HG03432 (cell line): ENCODE data around the gene SMIM34.
A peak's percentile ranks its signal among the peaks of the same experiment; 100 is the strongest.
"Not testable (repeated sequence)": the region's sequence is repeated elsewhere in the genome, so short reads cannot be mapped to it uniquely, and the experiment has no call there.

Experiments used
- ATAC-seq: cut with Tn5 transposase; IDR thresholded peaks from one replicate; pipeline ENCODE4 v1.9.1; 2021; ENCODE audit warnings: mild to moderate bottlenecking, moderate library complexity; ENCODE audit not compliant: unreplicated experiment

The SMIM34 gene

DNA sequence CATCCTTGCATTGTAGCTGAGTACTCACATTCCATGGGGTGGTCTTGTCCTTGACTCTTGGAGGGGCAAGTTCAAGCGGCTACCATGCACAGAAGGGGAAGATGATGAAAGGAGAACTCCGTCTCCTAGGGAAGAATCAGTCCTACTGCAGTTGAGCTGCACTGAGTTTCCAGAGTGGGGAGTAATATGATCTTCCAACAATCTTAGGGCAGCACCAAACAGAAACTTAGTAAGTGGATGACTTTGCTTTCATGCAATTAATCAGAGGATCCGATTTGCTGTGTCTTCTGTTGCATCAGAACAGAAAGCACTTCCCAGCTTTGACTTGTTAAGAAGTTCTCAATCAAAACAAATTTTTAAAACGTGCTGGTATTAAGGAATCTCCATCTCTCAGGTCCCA lies at the start of gene SMIM34:
SMIM34 (minus strand) TSS at position 147 of the 400 bp plus-strand sequence; CDS start at position 35, 112 bp downstream.
- not testable (repeated sequence) for ATAC-seq

DNA sequence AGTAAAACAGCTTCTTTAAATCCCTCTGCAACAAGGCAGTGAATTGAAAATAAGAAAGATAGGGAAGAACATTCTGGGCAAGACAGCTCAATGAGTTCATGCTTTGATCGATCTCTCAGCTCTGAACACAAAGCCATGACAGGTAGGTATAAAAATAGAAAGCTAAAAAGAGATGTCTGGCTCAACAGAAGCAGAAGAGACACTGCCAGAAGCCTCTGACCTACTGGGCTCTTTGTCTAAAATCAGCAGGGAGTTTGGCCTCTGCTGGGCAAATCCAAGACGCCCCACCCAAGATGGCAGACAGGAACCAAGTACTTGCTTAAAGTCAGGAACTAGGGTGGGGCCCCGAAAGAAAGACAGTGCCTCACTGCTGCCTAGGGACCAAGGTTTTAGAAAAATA lies 43.6 kb upstream of the SMIM34 start:
- ATAC-seq, result not testable (repeated sequence)

- not testable (repeated sequence) for ATAC-seq
Measured at GRCh38 chr21:34459426-34459825, 35.7 kb upstream of the SMIM34 start.

- ATAC-seq, result not testable (repeated sequence)
Measured at GRCh38 chr21:34458266-34458665, 34.5 kb upstream of the SMIM34 start.

DNA sequence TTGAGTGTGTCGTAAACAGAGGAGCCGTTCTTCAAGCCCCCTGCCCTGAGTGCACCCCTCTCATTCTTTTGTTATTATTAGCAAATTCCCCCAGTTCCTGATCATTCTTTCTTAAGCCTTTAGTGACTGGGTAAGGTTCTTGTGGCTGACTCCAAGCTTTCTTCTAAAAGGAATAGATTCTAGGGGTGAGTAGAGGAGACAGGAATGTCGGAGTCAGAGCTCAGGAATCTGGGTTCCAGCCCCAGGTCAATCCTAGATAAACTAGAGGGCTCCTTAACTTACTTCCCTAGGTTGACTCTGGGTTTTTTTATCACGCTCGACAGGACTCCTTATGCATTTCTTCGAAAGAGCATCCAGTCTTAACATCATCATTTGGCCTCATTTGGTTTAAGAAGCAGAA lies 32.4 kb upstream of the SMIM34 start:
- ATAC-seq, result not testable (repeated sequence)

DNA sequence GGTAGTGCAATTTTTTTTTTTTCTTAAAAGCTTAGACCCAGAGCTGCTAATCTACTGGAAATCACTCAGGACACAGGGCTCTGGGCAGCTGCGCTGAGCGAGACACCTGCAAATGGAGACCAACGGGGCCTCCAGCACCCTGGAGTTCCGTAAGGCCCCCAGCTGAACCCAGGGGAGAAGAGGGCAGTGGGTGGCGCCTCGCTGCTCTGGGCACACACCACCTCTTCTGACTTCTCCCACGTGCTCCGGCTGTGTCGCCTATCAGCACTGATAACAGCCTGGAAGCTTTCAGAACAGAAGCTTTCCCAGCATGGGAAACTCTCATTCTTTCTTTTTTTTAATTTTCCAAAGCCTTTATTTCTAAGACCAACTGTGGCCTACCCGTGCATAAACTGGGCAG lies 31.9 kb upstream of the SMIM34 start:
- ATAC-seq, result not testable (repeated sequence)

DNA sequence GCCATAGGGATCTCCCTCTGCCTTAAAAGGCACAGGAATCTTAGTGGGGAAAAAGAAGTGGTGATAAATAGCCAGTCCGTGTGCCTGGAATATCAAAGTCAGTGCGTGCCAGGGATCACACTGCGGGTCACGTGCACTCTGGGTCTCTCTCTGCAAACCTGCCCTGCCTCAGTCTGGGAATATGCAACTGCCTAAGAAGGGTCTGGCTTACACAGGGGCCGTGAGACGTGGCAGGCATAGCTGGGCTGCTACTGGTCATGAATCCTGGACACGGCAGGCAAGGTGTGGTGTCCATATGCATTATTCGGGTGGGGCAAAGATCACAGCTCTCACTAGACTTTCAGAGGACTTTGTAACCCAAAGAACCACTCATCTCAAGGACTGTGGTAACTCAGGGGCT lies 23.3 kb upstream of the SMIM34 start:
- not testable (repeated sequence) for ATAC-seq

DNA sequence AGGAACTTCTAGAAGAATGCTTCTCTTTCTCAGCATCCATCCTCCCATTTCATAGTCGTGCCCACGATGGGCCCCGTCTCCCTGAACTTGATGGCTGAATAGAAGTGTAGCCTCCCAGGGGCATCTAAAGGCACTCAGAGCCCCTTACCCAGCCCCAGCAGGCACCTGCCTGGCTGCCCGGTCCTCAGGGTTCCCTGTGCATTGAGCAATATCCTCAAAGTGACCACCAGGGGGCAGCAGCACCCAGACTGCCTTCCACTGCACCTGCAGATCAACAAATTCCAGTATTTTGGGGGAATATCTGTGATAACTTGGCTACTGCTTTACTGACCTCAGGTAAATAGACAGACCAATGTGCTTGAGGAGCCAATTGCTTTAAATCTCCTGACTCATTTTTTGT lies 19.7 kb upstream of the SMIM34 start:
- not testable (repeated sequence) for ATAC-seq

- not testable (repeated sequence) for ATAC-seq
Measured at GRCh38 chr21:34429710-34430109, 6.0 kb upstream of the SMIM34 start.

DNA sequence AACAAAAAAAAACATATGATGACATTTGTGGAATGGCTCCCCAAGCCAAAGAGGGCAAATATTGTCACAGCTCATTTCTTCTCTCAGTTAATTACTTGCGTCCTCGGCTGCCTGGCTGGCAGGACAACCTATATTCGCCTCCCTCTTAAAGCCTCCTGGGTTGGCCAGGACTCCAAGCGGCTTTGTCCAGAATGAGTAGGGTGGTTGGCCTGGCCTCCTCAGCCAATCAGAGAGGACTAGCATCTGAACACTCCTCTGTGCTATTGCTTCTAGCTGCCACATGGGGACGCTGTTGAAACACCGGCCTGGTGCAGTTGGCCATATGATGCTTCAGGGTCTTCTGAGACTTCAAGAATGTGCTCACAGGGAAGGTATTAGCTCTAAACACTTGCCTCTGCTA lies 4.7 kb upstream of the SMIM34 start:
- not testable (repeated sequence) for ATAC-seq

DNA sequence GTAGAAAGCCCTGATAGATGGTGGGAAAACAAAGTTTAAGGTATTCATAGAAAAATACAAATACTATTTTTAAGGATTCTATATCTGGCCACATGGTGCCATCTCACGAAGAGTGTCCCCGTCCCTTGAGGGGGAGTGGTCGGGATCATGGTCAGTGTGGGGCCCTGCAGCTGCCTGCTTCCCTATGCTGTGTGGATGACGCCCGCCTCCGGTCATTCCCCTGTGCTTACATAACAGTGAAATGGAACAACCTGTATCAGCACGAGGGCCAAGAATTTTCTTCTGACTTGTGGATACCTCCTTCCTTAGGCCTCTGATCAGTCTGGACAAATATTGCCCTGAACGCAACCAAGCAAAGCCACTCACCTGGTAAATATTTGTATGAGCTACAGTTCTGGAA lies 3.6 kb upstream of the SMIM34 start:
- ATAC-seq, result not testable (repeated sequence)

GRCh38 chr21:34417448-34418077 lies 6.2 kb downstream of the SMIM34 start:
- ATAC-seq, result not testable (repeated sequence)

DNA sequence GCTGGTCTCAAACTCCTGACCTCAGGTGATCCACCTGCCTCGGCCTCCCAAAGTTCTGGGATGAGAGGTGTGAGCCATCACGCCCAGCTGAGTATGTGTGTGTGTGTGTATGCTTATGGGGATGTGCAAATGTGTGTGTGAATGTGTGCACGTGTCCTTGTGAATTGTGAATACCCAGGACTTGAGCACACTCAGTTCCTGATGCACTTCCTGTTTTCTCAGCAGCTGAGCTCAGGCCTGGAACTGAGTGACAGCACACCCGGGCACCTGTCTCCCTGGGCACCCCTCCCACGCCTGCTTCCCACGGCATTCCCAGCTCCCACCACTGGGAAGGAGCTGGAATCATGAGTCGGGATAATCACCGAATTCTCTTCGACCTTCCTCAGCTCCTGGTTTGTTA lies 16.5 kb downstream of the SMIM34 start:
- ATAC-seq, result not testable (repeated sequence)

DNA sequence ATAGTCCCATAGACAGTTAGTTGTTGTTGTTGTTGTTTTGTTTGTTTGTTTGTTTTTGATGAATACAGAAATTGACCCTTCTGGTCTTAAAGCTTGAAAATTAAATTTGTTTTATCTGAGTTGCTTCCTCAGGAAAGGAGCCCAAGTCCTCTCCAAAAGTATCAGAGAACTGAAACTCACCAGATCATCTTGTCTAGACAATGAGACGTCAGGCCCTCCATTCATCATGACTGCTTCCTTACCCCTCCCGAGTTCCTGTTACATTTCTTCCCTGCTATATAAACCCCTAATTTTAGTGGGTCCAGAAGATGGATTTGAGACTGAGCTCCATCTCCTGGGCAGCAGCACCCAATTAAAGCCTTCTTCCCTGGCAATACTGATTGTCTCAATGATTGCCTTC lies 17.1 kb downstream of the SMIM34 start:
- ATAC-seq, result not testable (repeated sequence)

GRCh38 chr21:34406102-34406501 lies 17.6 kb downstream of the SMIM34 start:
- not testable (repeated sequence) for ATAC-seq

DNA sequence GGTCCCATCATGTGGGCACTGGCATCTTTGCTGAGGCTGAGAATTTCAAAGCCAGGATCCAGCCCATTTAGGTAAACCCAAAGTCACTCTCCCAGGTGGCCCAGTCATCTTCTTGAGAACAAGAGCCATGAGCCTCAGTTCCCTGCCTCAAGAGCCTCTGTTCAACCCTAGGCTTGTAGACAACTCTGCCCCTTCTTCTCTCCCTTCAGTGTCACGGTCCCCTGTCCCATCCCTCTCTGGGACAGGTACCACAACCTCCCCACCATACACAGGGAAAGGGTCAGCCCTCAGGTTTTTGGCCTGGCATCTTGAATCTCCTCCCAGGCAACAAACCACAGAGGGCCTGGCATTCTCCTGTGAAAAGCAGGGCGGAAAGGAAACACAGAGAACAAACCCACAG lies 18.1 kb downstream of the SMIM34 start:
- ATAC-seq, result not testable (repeated sequence)

DNA sequence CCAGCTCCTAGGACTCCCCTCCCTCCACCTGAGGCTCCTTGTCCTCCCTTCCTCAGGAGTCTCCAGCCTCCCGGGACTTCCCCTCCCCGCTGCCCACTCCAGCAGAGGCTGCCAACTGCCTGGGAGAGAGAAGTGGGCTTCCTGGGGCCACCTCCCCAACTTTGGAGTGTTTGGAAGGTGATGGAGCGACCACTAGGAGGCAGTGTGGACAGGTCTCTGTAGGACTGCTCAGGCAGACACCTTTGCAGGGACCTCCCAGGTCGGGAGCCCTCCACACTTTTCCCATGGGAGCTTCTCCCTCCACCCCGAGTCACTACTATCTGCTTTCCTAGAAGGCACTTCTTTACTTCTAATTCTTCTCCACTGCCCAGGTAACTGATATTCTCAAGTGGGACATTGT lies 19.0 kb downstream of the SMIM34 start:
- ATAC-seq, result not testable (repeated sequence)

DNA sequence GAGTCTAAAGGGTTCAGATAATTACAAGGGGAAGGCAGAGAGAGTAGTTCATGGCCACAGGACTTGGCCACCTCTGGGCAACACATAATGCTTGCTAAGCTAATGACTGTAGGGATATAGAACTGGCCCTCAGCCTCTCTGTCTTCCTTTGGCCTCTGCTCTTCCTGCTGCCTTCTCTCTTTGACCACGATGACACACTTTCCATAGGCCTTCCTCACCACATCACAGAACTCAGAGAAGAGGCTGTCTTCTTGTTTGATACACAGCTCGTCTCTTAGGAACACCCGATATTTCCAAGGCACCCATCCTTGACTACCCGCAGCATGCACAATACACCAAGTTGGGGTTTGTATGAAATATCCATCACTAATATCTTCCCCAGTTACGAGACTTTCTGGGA lies 23.2 kb downstream of the SMIM34 start:
- not testable (repeated sequence) for ATAC-seq

DNA sequence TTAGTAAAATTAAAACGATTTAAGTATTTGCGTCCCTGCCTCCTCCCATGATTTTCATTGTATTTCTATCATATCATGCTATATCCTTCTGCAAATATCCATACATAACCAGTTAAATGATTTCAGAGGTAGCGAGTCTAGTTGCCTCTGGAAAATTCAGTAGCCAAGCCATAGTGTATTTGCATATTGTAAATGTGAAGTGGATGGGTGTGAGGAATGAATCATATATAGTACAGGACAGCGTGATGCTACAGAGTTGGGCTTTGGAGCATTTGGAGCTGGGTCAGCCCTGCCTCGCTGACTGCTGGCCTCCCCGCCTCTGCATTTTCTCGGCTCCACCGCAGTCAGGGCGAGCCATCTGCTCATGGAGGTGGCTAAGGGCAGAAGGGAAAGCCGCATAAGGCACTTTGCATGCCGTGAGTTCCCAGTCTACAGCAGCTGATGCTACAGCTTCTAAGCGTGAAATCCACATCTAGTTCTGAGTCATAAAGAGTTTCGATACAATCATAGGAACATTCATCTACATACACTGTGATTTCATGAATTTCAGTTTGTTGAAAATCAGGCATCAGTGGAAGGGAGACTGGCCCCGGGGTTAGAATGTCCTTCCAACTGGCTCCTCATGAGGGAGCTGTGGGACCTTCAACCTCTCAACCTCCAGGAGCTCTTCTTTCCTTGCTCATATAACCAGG lies 39.9 kb downstream of the SMIM34 start:
- peak; percentile 84 for ATAC-seq

DNA sequence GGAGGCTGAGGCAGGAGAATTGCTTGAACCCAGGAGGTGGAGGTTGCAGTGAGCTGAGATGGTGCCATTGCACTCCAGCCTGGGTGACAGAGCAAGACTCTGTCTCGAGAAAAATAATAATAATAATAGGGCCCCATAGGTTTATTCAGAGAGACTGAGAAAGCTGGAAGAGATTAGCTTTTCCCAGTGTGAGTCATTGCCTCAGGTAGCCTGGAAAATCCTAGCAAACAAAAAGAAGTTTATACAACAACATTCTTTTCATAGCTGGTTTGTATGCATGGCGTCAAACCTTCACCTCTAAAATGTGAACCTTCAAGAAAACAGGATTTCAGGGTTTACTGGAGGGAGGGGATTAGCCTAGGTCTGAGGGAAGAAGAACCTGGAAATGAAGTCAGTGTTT lies 40.6 kb downstream of the SMIM34 start:
- ATAC-seq, result not testable (repeated sequence)

DNA sequence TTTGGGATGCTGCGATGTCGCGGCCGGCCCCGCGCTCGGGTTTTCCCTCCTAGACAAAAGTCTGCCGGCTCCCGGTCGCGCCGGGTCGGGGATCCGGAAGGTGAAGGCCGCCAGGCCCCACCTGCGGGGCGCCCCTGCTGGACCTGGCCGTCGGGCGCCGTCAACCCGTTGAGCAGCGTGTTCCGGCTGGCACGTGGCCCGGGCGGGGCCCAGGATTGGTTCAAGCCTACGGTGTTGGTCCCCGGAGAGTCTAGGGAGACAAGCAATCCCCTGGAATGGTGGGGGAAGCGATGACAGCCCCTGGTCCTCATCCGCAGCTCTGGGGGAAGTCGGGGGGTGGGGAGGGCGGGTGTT lies 48.2 kb downstream of the SMIM34 start:
- ATAC-seq, result peak; percentile 73

- peak; percentile 96 for ATAC-seq
Measured at GRCh38 chr21:34374940-34375618, 48.7 kb downstream of the SMIM34 start, which contains the start of gene SMIM11. SMIM11 (plus strand) TSS chr21:34375507; CDS start chr21:34379505, 3,998 bp downstream.
